ENCODE measurements around the gene SETSIP.

DNA sequence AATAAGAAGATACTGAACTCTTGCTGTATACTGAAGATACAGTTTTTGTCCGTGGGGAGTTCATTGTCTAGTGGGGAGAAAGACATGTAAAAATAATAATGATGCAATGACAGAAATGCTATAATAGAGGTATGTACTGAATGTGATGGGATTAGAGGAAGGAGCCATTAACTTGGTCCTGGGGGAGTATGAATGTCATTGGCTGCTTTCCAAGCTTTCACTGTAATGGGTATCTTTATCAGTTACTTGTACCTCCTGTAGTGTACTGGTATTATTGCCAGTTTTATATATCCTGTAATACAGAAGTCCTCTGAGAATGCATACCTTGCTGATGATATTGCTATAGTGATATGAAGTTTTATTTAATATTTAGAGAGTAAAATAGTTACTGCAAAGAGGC lies 12.3 kb upstream of the SETSIP start:
- TF ChIP-seq, protein P1, sequence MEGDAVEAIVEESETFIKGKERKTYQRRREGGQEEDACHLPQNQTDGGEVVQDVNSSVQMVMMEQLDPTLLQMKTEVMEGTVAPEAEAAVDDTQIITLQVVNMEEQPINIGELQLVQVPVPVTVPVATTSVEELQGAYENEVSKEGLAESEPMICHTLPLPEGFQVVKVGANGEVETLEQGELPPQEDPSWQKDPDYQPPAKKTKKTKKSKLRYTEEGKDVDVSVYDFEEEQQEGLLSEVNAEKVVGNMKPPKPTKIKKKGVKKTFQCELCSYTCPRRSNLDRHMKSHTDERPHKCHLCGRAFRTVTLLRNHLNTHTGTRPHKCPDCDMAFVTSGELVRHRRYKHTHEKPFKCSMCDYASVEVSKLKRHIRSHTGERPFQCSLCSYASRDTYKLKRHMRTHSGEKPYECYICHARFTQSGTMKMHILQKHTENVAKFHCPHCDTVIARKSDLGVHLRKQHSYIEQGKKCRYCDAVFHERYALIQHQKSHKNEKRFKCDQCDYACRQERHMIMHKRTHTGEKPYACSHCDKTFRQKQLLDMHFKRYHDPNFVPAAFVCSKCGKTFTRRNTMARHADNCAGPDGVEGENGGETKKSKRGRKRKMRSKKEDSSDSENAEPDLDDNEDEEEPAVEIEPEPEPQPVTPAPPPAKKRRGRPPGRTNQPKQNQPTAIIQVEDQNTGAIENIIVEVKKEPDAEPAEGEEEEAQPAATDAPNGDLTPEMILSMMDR (IDR thresholded peaks at IDR 0.05) = no peak
- no peak for TF ChIP-seq POLR2A (IDR thresholded peaks at IDR 0.05)
